GF-D8 (cell line): ENCODE measurements around the gene ANKH.
"Not testable (repeated sequence)": the region's sequence is repeated elsewhere in the genome, so short reads cannot be mapped to it uniquely, and the experiment has no call there.

Source experiments
- DNase-seq: peaks from one replicate; lab custom pipeline; 2025; lab: John Stamatoyannopoulos, UW

ANKH gene

GRCh38 chr5:14826714-14827113 is 44.9 kb downstream of the ANKH start:
- DNase-seq: no peak

DNA sequence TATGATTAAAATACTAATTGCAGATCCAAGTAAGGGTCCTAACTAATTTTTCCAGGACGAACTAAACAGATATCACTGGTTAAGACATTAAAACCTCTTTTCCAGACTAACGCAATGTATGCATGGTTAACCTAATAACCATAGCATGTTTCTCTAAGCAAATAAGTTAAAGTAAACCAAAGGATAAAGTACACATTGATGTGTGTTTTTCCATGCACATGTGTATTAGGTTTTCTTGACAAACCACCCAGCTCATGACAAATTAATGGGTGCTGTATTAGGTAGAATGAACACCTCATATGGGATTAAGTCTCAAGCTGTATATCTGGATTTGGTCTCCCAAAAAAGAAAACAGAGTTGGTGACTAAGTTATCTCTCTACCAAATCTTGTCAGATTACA is 45.6 kb downstream of the ANKH start:
- no peak for DNase-seq

DNA sequence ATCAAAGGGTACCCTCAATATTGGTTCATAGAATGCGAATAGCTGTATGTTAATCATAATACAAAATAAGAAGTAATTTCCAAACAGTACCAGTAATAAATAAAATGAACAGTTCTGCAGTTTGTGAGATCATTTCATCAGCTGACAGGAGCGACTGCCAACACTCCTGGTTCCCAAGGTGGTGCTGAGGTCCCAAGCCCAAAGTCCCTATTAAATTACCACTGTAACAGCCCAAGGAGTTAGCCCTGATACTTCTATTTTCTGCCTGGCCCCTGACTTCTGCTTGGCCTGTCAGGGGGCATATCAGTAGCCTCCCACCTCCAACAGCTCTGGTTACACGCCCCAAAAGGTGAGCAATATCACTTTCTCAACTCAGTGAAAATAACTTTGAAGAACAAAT is 47.1 kb downstream of the ANKH start:
- DNase-seq: no peak

GRCh38 chr5:14821100-14821845 is 50.3 kb downstream of the ANKH start:
- DNase-seq: no peak

- no peak for DNase-seq
Measured at GRCh38 chr5:14818931-14819790, 52.4 kb downstream of the ANKH start.

DNA sequence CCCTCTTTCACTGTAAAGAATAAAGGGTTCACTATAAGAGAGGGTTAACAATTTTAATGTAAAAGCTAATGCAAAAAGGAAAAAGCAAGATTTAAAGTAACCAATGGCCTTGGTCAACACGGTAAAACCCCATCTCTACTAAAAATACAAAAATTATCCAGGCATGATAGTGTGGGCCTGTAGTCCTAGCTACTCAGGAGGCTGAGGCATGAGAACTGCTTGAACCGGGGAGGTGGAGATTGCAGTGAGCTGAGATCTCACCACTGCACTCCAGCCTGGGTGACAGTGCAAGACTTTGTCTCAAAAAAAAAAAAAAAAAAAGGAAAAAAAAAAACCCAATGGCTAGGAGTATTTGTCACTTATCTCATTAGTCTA is 53.8 kb downstream of the ANKH start:
- DNase-seq: not testable (repeated sequence)

- DNase-seq: no peak
Measured at GRCh38 chr5:14816999-14817761, 54.4 kb downstream of the ANKH start.

DNA sequence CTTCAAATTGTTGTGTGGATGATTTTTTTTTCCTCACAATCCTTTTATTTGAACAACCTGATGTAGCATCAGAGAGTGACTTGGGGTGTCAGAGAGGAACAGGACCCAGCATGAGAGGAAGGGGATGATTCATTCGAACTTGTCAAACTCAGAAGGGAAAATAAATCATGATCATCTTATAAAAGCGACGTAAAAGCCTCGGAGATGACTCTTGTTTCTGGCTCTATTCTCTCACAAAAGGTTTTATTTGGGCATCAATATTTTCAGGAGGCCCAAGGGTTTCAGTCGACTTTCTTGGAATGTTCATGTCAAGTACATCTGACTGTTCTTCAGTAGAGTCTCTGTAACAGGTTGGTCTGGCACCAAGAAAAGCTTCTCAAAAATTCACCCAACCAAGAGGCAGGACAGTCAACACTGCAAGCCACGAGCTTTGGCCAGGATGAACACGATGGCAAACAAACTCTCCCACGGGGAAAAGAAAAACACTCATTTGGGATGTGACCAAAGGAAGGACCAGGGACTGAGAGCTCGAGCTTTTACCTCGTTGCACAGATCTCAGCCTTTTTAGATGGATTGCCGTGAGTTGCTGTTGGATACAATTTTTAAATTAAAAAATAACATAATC is 55.1 kb downstream of the ANKH start:
- no peak for DNase-seq

DNA sequence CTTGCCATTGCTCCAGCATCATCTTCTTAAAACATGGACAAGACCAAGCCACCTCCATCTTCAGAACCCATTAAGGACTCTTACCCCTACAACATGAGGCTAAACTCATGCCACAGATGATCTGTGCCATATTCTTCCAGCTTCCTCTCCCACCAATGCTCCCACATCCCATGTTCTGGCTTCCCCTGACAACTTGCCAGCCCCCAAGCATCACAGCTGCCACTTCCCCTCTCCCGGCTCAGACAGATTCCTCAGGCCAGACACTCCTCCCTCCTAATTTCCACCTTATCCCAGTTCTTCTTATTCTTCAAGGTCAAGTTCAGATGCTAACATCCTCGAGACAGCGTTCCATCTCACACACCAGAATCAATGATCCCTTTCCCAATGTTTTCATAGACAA is 57.8 kb downstream of the ANKH start:
- no peak for DNase-seq

- no peak for DNase-seq
Measured at GRCh38 chr5:14812166-14812565, 59.4 kb downstream of the ANKH start.

DNA sequence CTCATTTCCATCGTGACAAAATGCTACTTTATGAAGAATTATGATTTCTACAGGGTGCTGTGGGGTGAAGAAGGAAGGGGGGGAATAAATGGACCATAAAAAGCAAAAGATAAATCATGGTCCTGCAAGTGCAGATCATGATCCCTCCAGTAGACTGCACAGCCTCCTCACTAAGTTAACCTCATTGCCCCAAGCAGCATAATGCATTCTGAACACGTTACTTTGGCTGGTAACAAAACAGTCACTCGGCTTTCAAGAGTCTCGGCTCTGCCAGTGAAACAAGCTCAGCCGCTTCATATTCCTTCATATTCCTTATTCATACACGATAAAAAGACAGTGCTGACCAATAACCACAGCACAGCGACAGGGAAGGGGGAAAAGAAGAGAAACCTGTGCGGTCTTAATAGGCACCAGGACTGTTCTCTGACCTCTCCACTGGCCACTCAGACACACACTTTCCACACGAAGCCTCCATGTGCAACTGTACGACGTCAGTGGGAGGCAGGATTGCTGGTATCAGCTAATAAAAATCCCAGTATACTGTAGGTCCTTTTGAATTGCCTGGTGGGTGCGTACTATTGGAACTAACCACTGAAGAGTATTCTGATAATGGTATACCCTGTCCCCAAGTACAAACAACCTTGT is 60.5 kb downstream of the ANKH start:
- DNase-seq: no peak

DNA sequence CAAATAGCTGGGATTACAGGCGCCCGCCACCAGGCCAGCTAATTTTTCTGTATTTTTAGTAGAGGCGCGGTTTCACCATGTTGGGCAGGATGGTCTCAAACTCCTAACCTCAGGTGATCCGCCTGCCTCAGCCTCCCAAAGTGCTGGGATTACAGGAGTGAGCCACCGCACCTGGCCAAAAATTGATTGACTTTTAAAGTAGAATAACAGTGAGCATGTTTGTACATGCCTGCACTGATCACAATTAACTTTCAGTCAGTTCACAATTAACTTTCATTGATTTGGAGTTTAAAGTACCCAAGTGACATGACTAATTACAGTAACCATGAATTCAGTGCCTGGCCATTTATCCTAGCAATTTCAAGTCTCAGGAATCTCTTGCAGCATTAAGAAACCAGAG is 61.3 kb downstream of the ANKH start:
- DNase-seq: no peak

DNA sequence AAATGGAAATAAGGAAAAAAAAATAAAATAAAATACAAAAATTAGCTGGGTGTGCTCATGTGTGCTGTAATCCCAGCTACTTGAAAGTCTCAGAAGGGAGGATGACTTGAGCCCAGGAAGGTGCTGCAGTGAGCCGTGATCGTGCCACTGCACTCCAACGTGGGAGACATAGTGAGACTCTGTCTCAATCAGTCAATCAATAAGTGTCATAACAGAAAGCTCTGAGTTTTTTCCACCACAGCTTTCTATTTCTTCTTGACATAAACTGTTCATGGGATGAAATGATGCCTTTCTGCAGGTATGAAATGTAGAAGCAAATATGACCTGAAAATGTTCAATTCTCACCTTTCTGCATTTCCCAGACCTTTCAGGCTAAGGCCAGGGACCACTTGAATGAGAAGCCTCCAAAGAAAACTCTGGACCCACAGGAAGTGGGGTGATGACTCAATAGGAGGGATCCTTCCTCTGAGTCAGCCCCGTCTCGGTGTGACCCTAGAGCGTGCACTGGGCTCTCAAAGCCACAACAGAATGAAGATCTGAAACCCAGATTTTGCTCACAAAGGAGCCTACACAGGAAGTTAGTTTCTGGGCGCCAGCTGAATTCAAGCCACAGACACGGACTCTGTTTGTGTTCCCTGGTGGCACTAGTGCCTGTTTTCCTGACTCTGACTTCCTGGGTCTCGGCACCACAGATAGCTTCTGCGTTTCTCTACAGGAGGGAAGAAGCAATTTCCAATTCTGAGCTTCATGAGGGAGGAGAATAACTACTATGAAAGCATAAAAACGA is 62.0 kb downstream of the ANKH start:
- DNase-seq: peak; percentile 84

DNA sequence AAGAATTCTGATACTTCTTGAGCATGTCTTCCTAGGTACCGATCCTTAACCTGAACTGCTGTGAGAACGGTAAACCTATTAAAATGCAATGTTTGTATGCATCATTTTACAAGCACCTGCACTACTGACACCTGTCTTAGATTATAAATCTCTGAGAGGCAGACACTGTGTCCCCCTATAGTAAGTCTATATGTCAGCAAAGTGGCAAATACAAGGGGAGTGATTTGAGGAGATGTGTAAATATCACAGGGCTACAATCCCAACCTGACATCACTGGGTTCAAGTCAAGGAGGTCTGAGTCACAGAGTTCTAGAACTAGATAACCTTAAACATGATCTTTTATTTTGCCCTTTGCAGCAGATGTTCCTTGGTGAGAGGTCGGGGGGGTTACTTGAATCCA is 64.1 kb downstream of the ANKH start:
- no peak for DNase-seq

GRCh38 chr5:14806456-14806855 is 65.1 kb downstream of the ANKH start:
- DNase-seq: no peak

DNA sequence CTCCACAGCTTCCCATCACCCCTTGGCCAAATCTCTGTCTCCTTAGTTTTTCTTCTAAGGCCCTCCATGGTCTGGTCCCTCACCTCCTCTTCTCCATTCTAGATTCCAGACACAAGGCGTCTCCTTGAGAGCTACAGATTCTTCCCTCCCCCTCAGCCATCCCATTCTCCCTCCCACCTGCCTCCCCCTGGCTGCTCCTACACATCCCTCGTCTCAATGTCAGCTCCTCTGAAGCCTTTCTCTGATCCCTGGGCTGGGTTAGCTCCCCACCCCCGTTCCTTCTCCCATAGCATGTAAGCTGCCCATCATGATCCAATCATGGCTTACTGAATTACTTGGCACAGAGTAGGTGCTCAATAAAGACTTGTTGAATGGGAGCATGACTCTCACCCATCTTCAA is 69.0 kb downstream of the ANKH start:
- no peak for DNase-seq

DNA sequence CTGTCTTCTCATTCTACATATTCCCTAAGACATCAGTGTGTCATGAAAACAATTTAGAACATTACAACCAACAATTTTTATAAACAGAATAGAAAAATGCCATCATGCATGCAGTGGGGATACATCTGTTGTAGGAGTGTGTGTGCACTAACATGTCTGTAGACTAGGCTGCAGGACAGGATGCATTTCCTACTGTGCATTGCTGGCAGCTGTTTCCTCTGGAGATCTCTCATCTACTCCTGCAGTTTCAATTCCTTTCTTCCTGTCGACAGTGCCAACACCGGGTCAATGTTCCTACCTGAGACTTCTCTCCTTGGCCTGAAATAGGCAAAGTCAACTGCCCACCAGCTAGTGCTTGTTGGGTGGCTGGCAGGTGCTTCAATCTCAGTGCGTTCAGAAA is 69.8 kb downstream of the ANKH start:
- no peak for DNase-seq

DNA sequence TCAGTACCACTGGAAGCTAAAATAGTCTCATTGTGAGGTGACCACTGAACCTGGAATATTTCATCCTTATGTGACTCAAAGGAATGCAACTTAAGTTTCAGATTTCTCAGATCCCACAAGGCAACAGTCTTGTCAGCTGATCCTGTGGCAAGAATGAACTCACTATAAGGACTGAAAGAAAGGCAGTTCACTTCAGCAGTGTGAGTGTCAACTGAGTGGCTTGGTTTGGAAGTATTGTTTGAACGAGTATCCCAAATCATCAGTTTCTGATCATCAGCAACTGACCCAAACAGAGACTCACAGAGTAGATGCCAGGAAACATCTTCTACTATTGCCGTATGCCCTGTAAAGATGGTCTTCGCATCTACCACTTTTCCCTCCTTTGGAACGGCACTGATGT is 74.2 kb downstream of the ANKH start:
- not testable (repeated sequence) for DNase-seq

DNA sequence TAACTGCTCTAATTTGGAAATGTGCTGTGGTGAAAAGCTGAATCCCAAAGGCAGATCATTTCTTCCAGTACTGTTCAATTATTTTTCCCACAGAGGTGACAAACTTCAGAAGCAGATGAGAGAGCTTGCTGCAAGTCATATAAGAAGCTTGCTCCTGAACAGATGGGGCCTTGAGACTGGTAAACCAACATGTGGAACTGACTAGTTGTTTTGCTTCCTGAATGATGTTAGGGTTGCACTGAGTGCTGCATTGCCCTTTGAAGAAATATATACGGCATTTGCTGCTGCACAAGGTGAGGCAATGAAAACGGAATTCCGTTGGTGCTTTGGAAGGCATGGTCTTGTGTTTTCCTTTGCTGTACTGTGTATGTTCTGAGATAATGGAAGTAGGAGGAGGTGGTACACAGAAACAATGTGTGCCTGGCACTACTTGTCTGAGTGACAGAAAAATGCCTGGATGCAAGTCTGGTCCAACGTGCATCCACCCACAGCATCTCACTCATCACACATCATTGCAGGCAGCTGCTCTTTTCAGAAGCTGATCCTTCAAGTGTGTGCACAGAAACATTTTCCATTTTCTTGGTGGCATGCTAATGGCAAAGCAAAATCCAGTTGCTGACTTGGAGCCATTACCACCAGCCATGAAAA is 76.9 kb downstream of the ANKH start:
- no peak for DNase-seq

GRCh38 chr5:14793851-14794250 is 77.7 kb downstream of the ANKH start:
- no peak for DNase-seq
